ENCODE data around the gene SPN. TPM values are rescaled to one million over a fixed set of nuclear protein-coding genes. Genes with fewer than 3 reads are reported as not detected.

SPN gene
- total and polyA plus RNA-seq, 9 of the 15 experiments (the other 6 are each of a cell fraction or from before 2014, with no cell fraction given), result 24.3 to 225 (median 79.4) TPM

DNA sequence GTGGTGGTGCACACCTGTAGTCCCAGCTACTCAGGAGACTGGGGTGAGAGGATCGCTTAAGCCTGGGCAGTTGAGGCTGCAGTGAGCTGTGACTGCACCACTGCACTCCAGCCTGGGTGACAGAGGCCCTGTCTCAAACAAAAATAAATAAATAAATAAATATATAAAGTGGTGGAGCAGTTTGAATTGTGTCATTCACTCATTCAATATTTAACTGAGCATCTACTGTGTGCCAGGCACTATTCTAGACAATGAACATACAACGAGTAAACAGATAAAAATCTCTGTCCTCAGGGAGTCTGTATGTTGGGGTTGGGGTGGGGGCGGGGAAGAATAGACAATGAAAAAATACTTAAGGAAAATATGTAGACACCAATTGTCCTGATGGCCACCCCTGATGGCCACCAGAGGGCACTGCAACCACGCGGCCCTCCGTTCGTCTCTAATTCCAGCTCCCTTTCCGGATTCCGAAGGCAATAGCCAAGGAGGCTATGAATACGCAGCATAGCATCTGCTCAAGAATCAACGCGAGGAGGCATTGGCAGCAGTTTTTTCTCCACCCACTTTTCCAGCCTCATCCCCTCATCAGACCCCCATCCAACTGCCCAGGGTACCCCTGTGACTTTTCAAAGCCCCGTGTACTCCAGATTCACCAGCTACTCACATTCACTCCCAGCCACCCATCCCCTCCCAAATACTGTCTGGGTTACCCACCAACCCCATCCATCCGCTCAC is 37.4 kb downstream of the SPN start (continued):
- TF ChIP-seq ZNF407 (IDR thresholded peaks at IDR 0.05; ENCODE audit: low read depth) (no peak), MECOM (CRISPR knock-in tag; IDR thresholded peaks at IDR 0.05) (no peak), ZNF77 (CRISPR knock-in tag; IDR thresholded peaks at IDR 0.05) (no peak), CHD4 (IDR thresholded peaks at IDR 0.05; ENCODE audit: insufficient read depth, insufficient replicate concordance, low read depth, low read length, poor library complexity, severe bottlenecking) (no peak), CHD1 (IDR thresholded peaks at IDR 0.05; ENCODE audit: low read length) (no peak), SNIP1 (IDR thresholded peaks at IDR 0.05; ENCODE audit: low read depth) (no peak), TAL1 (IDR thresholded peaks at IDR 0.05) (no peak), KDM1A (IDR thresholded peaks at IDR 0.05) (no peak), CBX8 (IDR thresholded peaks at IDR 0.05; ENCODE audit: borderline replicate concordance, extremely low read depth, low read depth, low read length, poor library complexity, severe bottlenecking) (no peak), ZNF586 (CRISPR knock-in tag; conservative IDR thresholded peaks at IDR 0.05) (no peak), HDAC2 (IDR thresholded peaks at IDR 0.05) (no peak), ZNF507 (tag; conservative IDR thresholded peaks at IDR 0.05) (no peak), MAX (CRISPR knock-in tag; IDR thresholded peaks at IDR 0.05) (peak; percentile 55), ZNF224 (CRISPR knock-in tag; IDR thresholded peaks at IDR 0.05) (no peak), MEF2A (IDR thresholded peaks at IDR 0.05; ENCODE audit: control insufficient read depth, low read depth, low read length) (no peak), TFAM (CRISPR knock-in tag; conservative IDR thresholded peaks at IDR 0.05) (no peak), HNRNPL (IDR thresholded peaks at IDR 0.05; ENCODE audit: low read depth, low read length) (no peak)
- TF ChIP-seq, protein P1, sequence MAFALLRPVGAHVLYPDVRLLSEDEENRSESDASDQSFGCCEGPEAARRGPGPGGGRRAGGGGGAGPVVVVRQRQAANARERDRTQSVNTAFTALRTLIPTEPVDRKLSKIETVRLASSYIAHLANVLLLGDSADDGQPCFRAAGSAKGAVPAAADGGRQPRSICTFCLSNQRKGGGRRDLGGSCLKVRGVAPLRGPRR (CRISPR knock-in tag; IDR thresholded peaks at IDR 0.05), result no peak
- TF ChIP-seq, protein P2, sequence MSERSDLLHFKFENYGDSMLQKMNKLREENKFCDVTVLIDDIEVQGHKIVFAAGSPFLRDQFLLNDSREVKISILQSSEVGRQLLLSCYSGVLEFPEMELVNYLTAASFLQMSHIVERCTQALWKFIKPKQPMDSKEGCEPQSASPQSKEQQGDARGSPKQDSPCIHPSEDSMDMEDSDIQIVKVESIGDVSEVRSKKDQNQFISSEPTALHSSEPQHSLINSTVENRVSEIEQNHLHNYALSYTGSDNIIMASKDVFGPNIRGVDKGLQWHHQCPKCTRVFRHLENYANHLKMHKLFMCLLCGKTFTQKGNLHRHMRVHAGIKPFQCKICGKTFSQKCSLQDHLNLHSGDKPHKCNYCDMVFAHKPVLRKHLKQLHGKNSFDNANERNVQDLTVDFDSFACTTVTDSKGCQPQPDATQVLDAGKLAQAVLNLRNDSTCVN (CRISPR knock-in tag; IDR thresholded peaks at IDR 0.05), result no peak
